SK-N-SH (cell line): ENCODE data around the gene YKT6. TPM values are rescaled to one million over a fixed set of nuclear protein-coding genes. Genes with fewer than 3 reads are reported as not detected.

Source experiments
- CTCF ChIA-PET: fragments of 300-600, 350-600 bp; formaldehyde crosslinking; extraction: SDS; loops from one replicate; lab custom pipeline; 2021; lab: Yijun Ruan, JAX
- POLR2A ChIA-PET: fragments of 350-600 bp; sonication (Branson Sonifier 250); formaldehyde crosslinking; extraction: SDS; loops from one replicate; lab custom pipeline; 2020; ENCODE audit warnings: antibody characterized with exemption, inconsistent platforms; lab: Yijun Ruan, JAX
- DNase-seq: peaks from one replicate; pipeline ENCODE4 v3.0.0; 2012
- H2AFZ ChIP-seq: fragments of 200-600 bp; sonication (generic); 2 replicates; pipeline ENCODE4 v1.8.1; 2016; ENCODE audit warnings: antibody characterized with exemption, mild to moderate bottlenecking, low read depth
- H3F3A ChIP-seq: fragments of 200-600 bp; sonication (generic); replicated peaks from 2 replicates; pipeline ENCODE3; 2016; ENCODE audit warnings: antibody characterized with exemption, mild to moderate bottlenecking; ENCODE audit not compliant: insufficient read depth
- H3K27ac ChIP-seq, 2 experiments: fragments of 200-500 bp in 1 of 2; fragments of 200-600 bp in 1 of 2; sonication (Bioruptor generic) in 1 of 2; sonication (generic), shearing (Covaris generic) in 1 of 2; 2 replicates each; pipeline versions ENCODE4 v1.5.1 to v1.6.1; 2014 to 2016; ENCODE audit warnings: low read depth in 2 of 2, inconsistent platforms in 1 of 2, low read length in 1 of 2, mild to moderate bottlenecking in 1 of 2, mixed read lengths in 1 of 2
- H3K27me3 ChIP-seq: fragments of 200-600 bp; sonication (generic), shearing (Covaris generic); 2 replicates; pipeline ENCODE4 v1.6.1; 2016; ENCODE audit warnings: mixed run types; ENCODE audit not compliant: insufficient read depth
- H3K36me3 ChIP-seq, 2 experiments: fragments of 200-500 bp in 1 of 2; fragments of 200-600 bp in 1 of 2; sonication (Bioruptor generic) in 1 of 2; sonication (generic) in 1 of 2; replicated peaks in 1 of 2; 2 replicates each; pipeline versions ENCODE3 to v1.5.1; 2014 to 2016; ENCODE audit warnings: low read length in 1 of 2, mild to moderate bottlenecking in 1 of 2; ENCODE audit not compliant: insufficient read depth in 2 of 2, control insufficient read depth in 1 of 2
- H3K4me1 ChIP-seq, 2 experiments: fragments of 200-500 bp in 1 of 2; fragments of 200-600 bp in 1 of 2; sonication (Bioruptor generic) in 1 of 2; sonication (generic), shearing (Covaris generic) in 1 of 2; 2 replicates each; pipeline versions ENCODE4 v1.5.1 to v1.6.1; 2014 to 2016; ENCODE audit warnings: low read depth in 1 of 2, low read length in 1 of 2, mixed run types in 1 of 2; ENCODE audit not compliant: insufficient read depth in 2 of 2, control insufficient read depth in 1 of 2
- H3K4me2 ChIP-seq: fragments of 200-600 bp; sonication (generic), shearing (Covaris generic); 2 replicates; pipeline ENCODE4 v1.6.1; 2017; ENCODE audit warnings: mixed run types
- H3K4me3 ChIP-seq, 2 experiments: fragments of 200-500 bp in 1 of 2; fragments of 200-600 bp in 1 of 2; sonication (Bioruptor generic) in 1 of 2; sonication (generic), shearing (Covaris generic) in 1 of 2; 2 replicates each; pipeline versions ENCODE4 v1.5.1 to v1.8.1; 2014 to 2016; ENCODE audit warnings: low read depth in 2 of 2, inconsistent platforms in 1 of 2, low read length in 1 of 2, mild to moderate bottlenecking in 1 of 2, mixed read lengths in 1 of 2, moderate library complexity in 1 of 2
- H3K79me2 ChIP-seq: fragments of 200-600 bp; sonication (generic); 2 replicates; pipeline ENCODE4 v1.8.1; 2017; ENCODE audit warnings: mild to moderate bottlenecking; ENCODE audit not compliant: insufficient read depth
- H3K9ac ChIP-seq: fragments of 200-600 bp; sonication (generic); 2 replicates; pipeline ENCODE4 v1.6.1; 2017; ENCODE audit warnings: mixed run types
- H3K9me2 ChIP-seq: fragments of 200-600 bp; sonication (generic); 2 replicates; pipeline ENCODE4 v1.6.1; 2017; ENCODE audit warnings: mixed run types
- H3K9me3 ChIP-seq: fragments of 200-600 bp; sonication (generic); 2 replicates; pipeline ENCODE4 v1.6.1; 2017; ENCODE audit warnings: mixed run types, mild to moderate bottlenecking, moderate library complexity
- H4K20me1 ChIP-seq: fragments of 200-600 bp; sonication (generic); 2 replicates; pipeline ENCODE4 v1.6.1; 2017; ENCODE audit warnings: mild to moderate bottlenecking, mixed run types; ENCODE audit not compliant: insufficient read depth
- CHD2 ChIP-seq: fragments of 150-350 bp; IDR thresholded peaks from 2 replicates; pipeline ENCODE4 v1.6.1; 2018; ENCODE audit warnings: low read length; ENCODE audit not compliant: partially characterized antibody
- EP300 ChIP-seq, 2 experiments: IDR thresholded peaks; 2 replicates each; pipeline versions ENCODE4 v1.4.0 to v1.6.1; 2012; ENCODE audit warnings: borderline replicate concordance in 1 of 2, low read depth in 1 of 2, low read length in 1 of 2
- EZH2phosphoT487 ChIP-seq: fragments of 200-600 bp; sonication (generic); IDR thresholded peaks from 2 replicates; pipeline ENCODE4 v1.6.1; 2017; ENCODE audit warnings: low read depth, mixed run types, mild to moderate bottlenecking, antibody characterized with exemption, moderate library complexity, borderline replicate concordance
- FOXJ3 ChIP-seq: sonication (generic); formaldehyde crosslinking; IDR thresholded peaks from 2 replicates; pipeline ENCODE4 v1.5.1; 2020; ENCODE audit warnings: mild to moderate bottlenecking, missing genetic modification reagents
- MEF2A ChIP-seq: IDR thresholded peaks from 2 replicates; pipeline ENCODE4 v1.4.0; 2012; ENCODE audit warnings: low read depth, borderline replicate concordance
- MXI1 ChIP-seq: IDR thresholded peaks from 2 replicates; pipeline ENCODE4 v1.6.1; 2012; ENCODE audit warnings: mild to moderate bottlenecking, low read depth, low read length, improper control_type of control experiment
- NFIC ChIP-seq: IDR thresholded peaks from 2 replicates; pipeline ENCODE4 v1.4.0; 2012; ENCODE audit warnings: borderline replicate concordance
- RAD21 ChIP-seq: IDR thresholded peaks from 2 replicates; pipeline ENCODE4 v1.6.1; 2012; ENCODE audit warnings: mild to moderate bottlenecking, low read length
- RCOR1 ChIP-seq: fragments of 150-350 bp; IDR thresholded peaks from 2 replicates; pipeline ENCODE4 v1.6.1; 2017; ENCODE audit warnings: antibody characterized with exemption, low read length
- SIN3A ChIP-seq: IDR thresholded peaks from 2 replicates; pipeline ENCODE4 v1.6.1; 2012; ENCODE audit warnings: low read depth, mild to moderate bottlenecking, low read length, moderate library complexity, borderline replicate concordance
- SMC3 ChIP-seq: IDR thresholded peaks from 2 replicates; pipeline ENCODE4 v1.6.1; 2012; ENCODE audit warnings: low read depth, low read length, improper control_type of control experiment
- TEAD4 ChIP-seq: IDR thresholded peaks from 2 replicates; pipeline ENCODE4 v1.4.0; 2012; ENCODE audit warnings: mild to moderate bottlenecking, borderline replicate concordance; ENCODE audit not compliant: insufficient read depth
- WGBS: methylation state at CpG from one replicate; pipeline ENCODE4 v1.1.6; 2017; ENCODE audit warnings: low lambda C conversion rate; 5-methylcytosine and 5-hydroxymethylcytosine counted together
- polyA plus RNA-seq, 3 experiments: library from polyadenylated mRNA; depleted of rRNA; stranded (reverse); fragments of >200 nt; gene quantifications; 2 replicates each; pipeline ENCODE4 v1.2.3, GENCODE V29; 2012
- TF ChIP-seq, protein P1 (sequence below): fragments of 200-600 bp; sonication (generic); IDR thresholded peaks from 2 replicates; pipeline ENCODE4 v1.6.1; 2017; ENCODE audit warnings: antibody characterized with exemption, mild to moderate bottlenecking, moderate library complexity

Gene YKT6
- polyA plus RNA-seq, 1 of the 3 experiments (the other 2 are of a cell fraction), result 170 TPM

DNA sequence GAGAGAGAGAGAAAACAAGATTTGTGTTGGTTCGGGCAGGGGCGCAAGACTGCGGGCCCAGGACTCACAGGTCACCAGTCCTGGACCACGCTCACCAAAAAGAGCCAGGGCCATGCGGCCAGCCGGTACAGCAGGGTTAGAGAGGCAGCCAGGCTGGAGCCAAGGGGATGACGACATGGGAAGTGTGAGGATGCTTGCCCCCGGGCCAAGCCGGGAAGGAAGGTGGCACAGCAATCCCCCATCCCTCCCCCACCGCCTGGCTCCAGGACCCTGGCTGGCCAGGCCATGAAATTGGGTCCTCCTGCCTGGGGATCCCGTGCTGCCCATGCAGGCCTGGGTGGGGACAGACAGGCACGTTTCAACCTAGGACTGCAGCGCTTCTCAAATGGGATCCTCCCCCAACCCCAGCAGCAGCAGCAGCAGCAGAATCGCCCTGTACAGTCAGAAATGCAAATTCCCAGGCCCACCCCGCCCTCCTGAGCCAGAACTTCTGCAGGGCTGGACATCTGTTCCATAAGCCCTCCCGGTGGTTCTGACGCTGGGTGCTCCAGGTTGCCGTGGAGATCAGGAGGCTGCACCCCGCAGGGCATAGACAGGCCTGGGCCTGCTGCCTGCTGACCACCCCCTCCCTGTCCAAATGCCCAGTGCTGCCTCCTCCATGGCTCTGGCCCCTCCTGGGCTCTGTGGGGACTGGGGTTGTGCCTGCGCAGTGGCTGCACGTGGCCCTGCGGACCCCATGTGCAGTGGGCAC is 35.0 kb downstream of the YKT6 start:
- H4K20me1 ChIP-seq, result no peaks in the 10 kb centered on the region
- no peak overlapping the region for H2AFZ ChIP-seq
- no peaks in the 10 kb centered on the region for H3K27me3 ChIP-seq
- H3K79me2 ChIP-seq, result no peaks in the 10 kb centered on the region
- H3F3A ChIP-seq, result no peaks in the 10 kb centered on the region
- H3K4me1 ChIP-seq, result peaks cover 0 to 37% of the 10 kb centered on the region in 2 experiments; a peak in 1 of 4 replicates
- no peak overlapping the region for H3K9ac ChIP-seq
- H3K27ac ChIP-seq, result peak overlapping the region in 1 of 2 experiments; percentile 84; a peak in 2 of 4 replicates
- H3K36me3 ChIP-seq, result no peaks in the 10 kb centered on the region
- H3K4me2 ChIP-seq, result no peak overlapping the region
- no peak overlapping the region for H3K4me3 ChIP-seq
- CTCF ChIA-PET, result interaction anchor here (0.6 to 2.6 kb wide), 17 partner anchors 9 to 1088 kb away, joined by 3 to 11 read pairs (median 3); partner anchors contain the start of gene YKT6
- peak; percentile 87 for TF ChIP-seq FOXJ3 (CRISPR knock-in tag)
- TF ChIP-seq MXI1, result peak; percentile 71
- no peak for TF ChIP-seq NFIC
- TF ChIP-seq EP300 (IDR thresholded peaks at IDR 0.05; ENCODE audit: borderline replicate concordance in 1 of 2, low read depth in 1 of 2, low read length in 1 of 2), result peak in 1 of 2 experiments; percentile 45; a peak in 1 of 4 replicates
- TF ChIP-seq RCOR1, result no peak
- TF ChIP-seq CHD2, result peak; percentile 78
- H3K9me2 ChIP-seq, result no peaks in the 10 kb centered on the region
- peak; percentile 94 for DNase-seq
- H3K9me3 ChIP-seq, result no peaks in the 10 kb centered on the region
- WGBS, result 55% methylated on average over 19 of the region's 22 CpGs
- POLR2A ChIA-PET, result interaction anchor here (1.3 to 1.6 kb wide), 3 partner anchors 11 to 23 kb away, joined by 4 to 5 read pairs (median 4); no protein-coding TSS in a partner anchor

DNA sequence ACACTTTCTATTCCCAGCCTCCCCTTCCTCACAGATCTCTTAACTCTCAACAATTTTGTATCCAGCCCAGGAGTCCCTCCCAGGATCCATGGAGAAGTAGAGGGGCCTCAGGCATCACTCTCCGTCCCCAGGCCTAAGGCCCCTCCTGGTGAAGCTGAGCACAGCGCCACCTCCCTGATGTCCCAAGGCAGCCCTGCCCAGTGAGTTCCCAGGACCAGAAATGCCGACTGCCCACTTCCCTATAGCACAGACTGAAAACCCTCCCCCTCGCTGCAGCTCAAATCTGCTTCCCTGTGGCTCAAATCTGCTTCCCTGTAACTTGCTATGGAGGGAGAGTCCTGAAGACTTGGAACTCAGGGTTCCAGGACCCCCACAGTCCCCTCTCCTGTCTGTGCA is 35.6 kb downstream of the YKT6 start:
- peak; percentile 83 for DNase-seq
- Histone ChIP-seq H3K4me2 (no peak overlapping the region), H3K4me3 (no peak overlapping the region), H2AFZ (no peak overlapping the region), H3F3A (no peaks in the 10 kb centered on the region), H3K79me2 (no peaks in the 10 kb centered on the region), H3K9me2 (no peaks in the 10 kb centered on the region), H3K27me3 (no peaks in the 10 kb centered on the region), H4K20me1 (no peaks in the 10 kb centered on the region), H3K4me1 (peaks cover 0 to 40% of the 10 kb centered on the region in 2 experiments; a peak in 1 of 4 replicates)
- TF ChIP-seq MXI1 (no peak; the same call in 1 of the 2 replicates), TEAD4 (no peak), RAD21 (peak; percentile 26; the same call in 1 of the 2 replicates), FOXJ3 (CRISPR knock-in tag) (no peak), MEF2A (no peak), EZH2phosphoT487 (no peak), SIN3A (no peak), SMC3 (no peak)
- TF ChIP-seq, protein P1, sequence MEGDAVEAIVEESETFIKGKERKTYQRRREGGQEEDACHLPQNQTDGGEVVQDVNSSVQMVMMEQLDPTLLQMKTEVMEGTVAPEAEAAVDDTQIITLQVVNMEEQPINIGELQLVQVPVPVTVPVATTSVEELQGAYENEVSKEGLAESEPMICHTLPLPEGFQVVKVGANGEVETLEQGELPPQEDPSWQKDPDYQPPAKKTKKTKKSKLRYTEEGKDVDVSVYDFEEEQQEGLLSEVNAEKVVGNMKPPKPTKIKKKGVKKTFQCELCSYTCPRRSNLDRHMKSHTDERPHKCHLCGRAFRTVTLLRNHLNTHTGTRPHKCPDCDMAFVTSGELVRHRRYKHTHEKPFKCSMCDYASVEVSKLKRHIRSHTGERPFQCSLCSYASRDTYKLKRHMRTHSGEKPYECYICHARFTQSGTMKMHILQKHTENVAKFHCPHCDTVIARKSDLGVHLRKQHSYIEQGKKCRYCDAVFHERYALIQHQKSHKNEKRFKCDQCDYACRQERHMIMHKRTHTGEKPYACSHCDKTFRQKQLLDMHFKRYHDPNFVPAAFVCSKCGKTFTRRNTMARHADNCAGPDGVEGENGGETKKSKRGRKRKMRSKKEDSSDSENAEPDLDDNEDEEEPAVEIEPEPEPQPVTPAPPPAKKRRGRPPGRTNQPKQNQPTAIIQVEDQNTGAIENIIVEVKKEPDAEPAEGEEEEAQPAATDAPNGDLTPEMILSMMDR, result peak; percentile 25; the same call in 1 of the 2 replicates
- TF ChIP-seq, all 33 proteins: peak for 2
- Histone ChIP-seq H3K9me3 (no peaks in the 10 kb centered on the region), H3K36me3 (no peaks in the 10 kb centered on the region), H3K27ac (peak overlapping the region in 1 of 2 experiments; percentile 84; a peak in 2 of 4 replicates), H3K9ac (no peak overlapping the region)
- ChIA-PET POLR2A (interaction anchor here (1.3 kb wide), 2 partner anchors 12 to 24 kb away, joined by 4 read pairs; no protein-coding TSS in a partner anchor), CTCF (interaction anchor here (0.6 to 2.6 kb wide), 18 partner anchors 10 to 329 kb away, joined by 3 to 11 read pairs (median 3); partner anchors contain the start of gene YKT6)
- WGBS, result 86% methylated on average over 4 of the region's 4 CpGs
